ENCODE data around the gene C1QTNF8. TPM values are rescaled to one million over a fixed set of nuclear protein-coding genes. Genes with fewer than 3 reads are reported as not detected.

The C1QTNF8 gene
- polyA plus RNA-seq, 1 donor (not counting 4 experiments of a cell fraction or from before 2014, with no cell fraction given): not detected

- H4K20me1 ChIP-seq (ENCODE audit: control insufficient read depth, extremely low read depth, insufficient read depth, low read length): no peaks in the 10 kb centered on the region
- no peak overlapping the region for H3K9ac ChIP-seq (ENCODE audit: control insufficient read depth, extremely low read depth, insufficient read depth, low read length)
- no peak overlapping the region for H3K27ac ChIP-seq (ENCODE audit: control insufficient read depth, insufficient read depth, low read length)
- H3K9me1 ChIP-seq (ENCODE audit: control insufficient read depth, extremely low read depth, insufficient read depth, low read length): no peaks in the 10 kb centered on the region
- H2AFZ ChIP-seq (ENCODE audit: control insufficient read depth, low read length): no peak overlapping the region
- no peak overlapping the region for H3K4me2 ChIP-seq (ENCODE audit: control insufficient read depth, extremely low read depth, insufficient read depth, low read depth, low read length)
- no peaks in the 10 kb centered on the region for H3K79me2 ChIP-seq (ENCODE audit: control insufficient read depth, insufficient read depth, low read length)
- TF ChIP-seq, protein P1, sequence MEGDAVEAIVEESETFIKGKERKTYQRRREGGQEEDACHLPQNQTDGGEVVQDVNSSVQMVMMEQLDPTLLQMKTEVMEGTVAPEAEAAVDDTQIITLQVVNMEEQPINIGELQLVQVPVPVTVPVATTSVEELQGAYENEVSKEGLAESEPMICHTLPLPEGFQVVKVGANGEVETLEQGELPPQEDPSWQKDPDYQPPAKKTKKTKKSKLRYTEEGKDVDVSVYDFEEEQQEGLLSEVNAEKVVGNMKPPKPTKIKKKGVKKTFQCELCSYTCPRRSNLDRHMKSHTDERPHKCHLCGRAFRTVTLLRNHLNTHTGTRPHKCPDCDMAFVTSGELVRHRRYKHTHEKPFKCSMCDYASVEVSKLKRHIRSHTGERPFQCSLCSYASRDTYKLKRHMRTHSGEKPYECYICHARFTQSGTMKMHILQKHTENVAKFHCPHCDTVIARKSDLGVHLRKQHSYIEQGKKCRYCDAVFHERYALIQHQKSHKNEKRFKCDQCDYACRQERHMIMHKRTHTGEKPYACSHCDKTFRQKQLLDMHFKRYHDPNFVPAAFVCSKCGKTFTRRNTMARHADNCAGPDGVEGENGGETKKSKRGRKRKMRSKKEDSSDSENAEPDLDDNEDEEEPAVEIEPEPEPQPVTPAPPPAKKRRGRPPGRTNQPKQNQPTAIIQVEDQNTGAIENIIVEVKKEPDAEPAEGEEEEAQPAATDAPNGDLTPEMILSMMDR (optimal IDR thresholded peaks at IDR 0.05 in 1 of 3, IDR thresholded peaks at IDR 0.05 in 1 of 3, conservative IDR thresholded peaks at IDR 0.05 in 1 of 3; ENCODE audit: extremely low read depth in 1 of 3, insufficient read depth in 2 of 3, low read length in 3 of 3): no peak
- no peak for TF ChIP-seq EZH2 (IDR thresholded peaks at IDR 0.05; ENCODE audit: low read length)
- dilution Hi-C loops (cut with MboI; ENCODE audit: extremely low pct_ligation_motif_present, low sequenced_read_pairs): no loop called here
- DNase-seq (ENCODE audit: low read depth, low spot score) (no peak), FAIRE-seq (no peak)
- no peaks in the 10 kb centered on the region for H3K36me3 ChIP-seq (ENCODE audit: control insufficient read depth in 2 of 2, extremely low read depth in 1 of 2, insufficient read depth in 2 of 2, low read length in 2 of 2)
- peaks cover 12% of the 10 kb centered on the region for H3K27me3 ChIP-seq (ENCODE audit: control insufficient read depth, extremely low read depth, insufficient read depth, low read length)
- H3K9me3 ChIP-seq (ENCODE audit: control insufficient read depth, low read depth, low read length): no peaks in the 10 kb centered on the region
- no peak overlapping the region for H3K4me3 ChIP-seq (ENCODE audit: control insufficient read depth in 2 of 3, extremely low read depth in 1 of 3, insufficient read depth in 2 of 3, low read depth in 1 of 3, low read length in 3 of 3)
- no peaks in the 10 kb centered on the region for H3K4me1 ChIP-seq (ENCODE audit: control insufficient read depth, extremely low read depth, insufficient read depth, low read length)
Measured at GRCh38 chr16:1124795-1125194, 28.8 kb upstream of the C1QTNF8 start.

DNA sequence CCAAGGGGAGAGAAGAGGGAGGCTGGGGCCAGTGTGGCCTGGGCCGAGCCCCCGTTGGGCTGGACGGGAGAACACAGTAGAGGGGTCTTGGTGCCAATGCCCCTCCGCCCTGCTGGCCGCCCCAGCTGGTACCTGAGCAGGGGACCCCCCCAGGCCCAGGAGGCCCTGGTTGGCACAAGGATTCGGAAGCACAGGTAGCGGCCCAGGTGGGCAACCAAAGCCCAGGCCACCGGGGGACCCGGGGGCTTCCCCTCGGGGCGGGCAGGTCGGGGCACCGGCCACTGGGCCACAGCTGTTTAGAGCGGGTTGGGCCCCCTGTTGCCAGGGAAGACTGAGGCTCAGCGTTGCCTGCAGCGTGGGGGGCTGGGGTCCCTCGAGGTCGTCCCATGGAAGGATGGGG lies 28.2 kb upstream of the C1QTNF8 start:
- FAIRE-seq (no peak), DNase-seq (ENCODE audit: low read depth, low spot score) (no peak)
- no peak overlapping the region for H3K27ac ChIP-seq (ENCODE audit: control insufficient read depth, insufficient read depth, low read length)

More for the DNA sequence above, 28.2 kb upstream of the C1QTNF8 start:
- no peak overlapping the region for H3K4me2 ChIP-seq (ENCODE audit: control insufficient read depth, extremely low read depth, insufficient read depth, low read depth, low read length)
- dilution Hi-C loops (cut with MboI; ENCODE audit: extremely low pct_ligation_motif_present, low sequenced_read_pairs): no loop called here
- H3K27me3 ChIP-seq (ENCODE audit: control insufficient read depth, extremely low read depth, insufficient read depth, low read length): peaks cover 12% of the 10 kb centered on the region
- H3K4me1 ChIP-seq (ENCODE audit: control insufficient read depth, extremely low read depth, insufficient read depth, low read length): no peaks in the 10 kb centered on the region
- no peaks in the 10 kb centered on the region for H3K9me3 ChIP-seq (ENCODE audit: control insufficient read depth, low read depth, low read length)
- H3K9me1 ChIP-seq (ENCODE audit: control insufficient read depth, extremely low read depth, insufficient read depth, low read length): no peaks in the 10 kb centered on the region
- TF ChIP-seq, protein P1 (optimal IDR thresholded peaks at IDR 0.05 in 1 of 3, IDR thresholded peaks at IDR 0.05 in 1 of 3, conservative IDR thresholded peaks at IDR 0.05 in 1 of 3; ENCODE audit: extremely low read depth in 1 of 3, insufficient read depth in 2 of 3, low read length in 3 of 3): no peak
- TF ChIP-seq EZH2 (IDR thresholded peaks at IDR 0.05; ENCODE audit: low read length): no peak
- H3K79me2 ChIP-seq (ENCODE audit: control insufficient read depth, insufficient read depth, low read length): no peaks in the 10 kb centered on the region
- no peaks in the 10 kb centered on the region for H3K36me3 ChIP-seq (ENCODE audit: control insufficient read depth in 2 of 2, extremely low read depth in 1 of 2, insufficient read depth in 2 of 2, low read length in 2 of 2)
- H3K9ac ChIP-seq (ENCODE audit: control insufficient read depth, extremely low read depth, insufficient read depth, low read length): no peak overlapping the region
- H2AFZ ChIP-seq (ENCODE audit: control insufficient read depth, low read length): no peak overlapping the region
- no peak overlapping the region for H3K4me3 ChIP-seq (ENCODE audit: control insufficient read depth in 2 of 3, extremely low read depth in 1 of 3, insufficient read depth in 2 of 3, low read depth in 1 of 3, low read length in 3 of 3)
- no peaks in the 10 kb centered on the region for H4K20me1 ChIP-seq (ENCODE audit: control insufficient read depth, extremely low read depth, insufficient read depth, low read length)
